GM12864 (cell line): Measurements from ENCODE around the gene TRMT10B.
"Not testable (repeated sequence)": the region's sequence is repeated elsewhere in the genome, so short reads cannot be mapped to it uniquely, and the experiment has no call there.

Experiments used
- DNase-seq: peaks from one replicate; pipeline ENCODE4 v3.0.0-alpha.2; 2011; ENCODE audit warnings: low read depth
- H3K4me3 ChIP-seq: 2 replicates; pipeline ENCODE4 v1.5.1; 2011; ENCODE audit warnings: mild to moderate bottlenecking, low read depth, low read length, control low read depth
- TF ChIP-seq, protein P1 (sequence below): IDR thresholded peaks from 2 replicates; pipeline ENCODE4 v1.5.1; 2011; ENCODE audit warnings: low read depth, mild to moderate bottlenecking, moderate library complexity, low read length, control low read depth, inconsistent platforms; ENCODE audit errors: missing control alignments

Gene TRMT10B

DNA sequence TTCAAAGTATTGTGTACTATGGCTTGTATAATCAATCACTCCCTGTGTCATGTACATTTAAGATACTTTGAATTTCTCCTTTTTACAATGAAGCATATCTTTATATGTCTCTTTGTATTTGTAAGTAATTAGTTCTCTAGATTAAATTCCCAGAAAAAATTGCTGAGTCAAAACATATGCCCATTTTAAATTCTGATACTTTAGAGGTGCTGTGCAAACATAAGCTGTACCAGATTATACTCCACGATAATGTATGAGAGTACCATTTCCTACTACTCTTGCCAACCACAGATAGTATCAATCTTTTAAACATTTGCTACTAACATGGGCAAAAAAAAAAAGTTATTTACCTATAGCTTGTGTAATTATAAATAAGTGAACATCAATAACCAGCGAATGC lies 65.2 kb downstream of the TRMT10B start:
- H3K4me3 ChIP-seq: no peak overlapping the region
- DNase-seq: no peak
- TF ChIP-seq, protein P1, sequence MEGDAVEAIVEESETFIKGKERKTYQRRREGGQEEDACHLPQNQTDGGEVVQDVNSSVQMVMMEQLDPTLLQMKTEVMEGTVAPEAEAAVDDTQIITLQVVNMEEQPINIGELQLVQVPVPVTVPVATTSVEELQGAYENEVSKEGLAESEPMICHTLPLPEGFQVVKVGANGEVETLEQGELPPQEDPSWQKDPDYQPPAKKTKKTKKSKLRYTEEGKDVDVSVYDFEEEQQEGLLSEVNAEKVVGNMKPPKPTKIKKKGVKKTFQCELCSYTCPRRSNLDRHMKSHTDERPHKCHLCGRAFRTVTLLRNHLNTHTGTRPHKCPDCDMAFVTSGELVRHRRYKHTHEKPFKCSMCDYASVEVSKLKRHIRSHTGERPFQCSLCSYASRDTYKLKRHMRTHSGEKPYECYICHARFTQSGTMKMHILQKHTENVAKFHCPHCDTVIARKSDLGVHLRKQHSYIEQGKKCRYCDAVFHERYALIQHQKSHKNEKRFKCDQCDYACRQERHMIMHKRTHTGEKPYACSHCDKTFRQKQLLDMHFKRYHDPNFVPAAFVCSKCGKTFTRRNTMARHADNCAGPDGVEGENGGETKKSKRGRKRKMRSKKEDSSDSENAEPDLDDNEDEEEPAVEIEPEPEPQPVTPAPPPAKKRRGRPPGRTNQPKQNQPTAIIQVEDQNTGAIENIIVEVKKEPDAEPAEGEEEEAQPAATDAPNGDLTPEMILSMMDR: no peak

DNA sequence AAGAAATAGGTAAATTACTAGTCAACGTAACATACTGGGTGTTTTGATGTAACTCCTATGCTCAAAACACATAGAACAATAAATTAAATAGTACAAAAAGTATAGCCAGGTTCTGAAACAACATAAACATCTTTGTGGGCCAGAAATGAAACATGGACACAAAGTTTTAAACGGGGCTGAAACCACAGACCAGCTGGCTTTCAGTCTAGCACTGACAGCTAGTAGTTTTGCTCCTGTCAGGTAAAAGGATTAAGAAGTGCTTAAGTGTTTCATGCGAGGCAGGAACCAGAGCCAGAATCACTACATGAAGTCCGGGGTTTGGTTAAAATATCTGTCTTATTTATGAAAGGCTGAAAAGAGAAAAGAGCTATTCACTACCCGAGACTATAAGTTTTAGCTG lies 66.5 kb downstream of the TRMT10B start:
- DNase-seq: no peak
- TF ChIP-seq, protein P1: no peak
- H3K4me3 ChIP-seq: no peak overlapping the region

DNA sequence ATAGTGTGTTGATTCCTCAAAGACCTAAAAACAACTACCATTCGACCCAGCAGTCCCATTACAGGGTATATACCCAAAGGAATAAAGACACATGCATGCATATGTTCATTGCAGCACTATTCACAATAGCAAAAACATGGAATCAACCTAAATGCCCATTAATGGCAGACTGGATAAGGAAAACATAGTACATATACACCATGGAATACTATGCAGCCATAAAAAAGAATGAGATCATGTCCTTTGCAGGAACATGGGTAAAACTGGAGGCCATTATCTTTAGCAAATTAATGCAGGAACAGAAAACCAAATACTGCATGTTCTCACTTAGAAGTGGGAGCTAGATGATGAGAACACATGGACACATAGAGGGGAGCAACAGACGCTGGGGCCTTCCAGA lies 71.6 kb downstream of the TRMT10B start:
- not testable (repeated sequence) for DNase-seq, H3K4me3 ChIP-seq

DNA sequence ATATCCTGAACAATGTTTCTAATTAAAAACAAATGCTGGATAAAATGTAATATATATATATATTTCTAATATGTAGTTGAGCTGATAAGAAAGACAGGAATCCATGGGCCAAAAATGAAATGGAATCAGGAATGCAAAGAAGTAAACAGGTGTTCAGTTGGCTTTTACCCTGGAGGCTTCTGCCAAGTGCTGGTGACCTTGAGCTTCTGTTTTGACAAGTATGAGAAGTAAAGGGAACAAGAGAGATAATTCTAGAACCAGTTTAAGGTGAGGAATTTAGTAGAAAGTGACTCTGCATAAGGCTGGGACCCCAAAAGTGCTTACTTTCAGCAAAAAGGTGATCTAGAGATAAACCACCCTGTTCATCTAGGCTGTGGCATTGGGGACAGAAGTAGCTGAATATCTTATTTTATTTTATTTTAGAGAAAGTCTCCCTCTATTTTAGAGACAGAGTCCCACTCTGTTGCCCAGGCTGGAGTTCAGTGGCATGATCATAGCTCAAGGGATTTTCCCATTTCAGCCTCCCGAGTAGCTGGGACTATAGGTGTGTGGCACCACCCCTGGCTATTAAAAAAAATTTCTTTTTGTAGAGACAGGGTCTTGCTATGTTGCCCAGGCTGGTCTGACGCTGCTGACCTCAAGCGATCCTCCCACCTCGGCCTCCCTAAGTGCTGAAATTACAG lies 74.0 kb downstream of the TRMT10B start:
- TF ChIP-seq, protein P1: no peak
- no peak overlapping the region for H3K4me3 ChIP-seq

More for the DNA sequence above, 74.0 kb downstream of the TRMT10B start:
- DNase-seq: no peak
